Stomach (tissue), 9 donors: ENCODE data around the gene GSTA2. TPM values are rescaled to one million over a fixed set of nuclear protein-coding genes. Genes with fewer than 3 reads are reported as not detected.

ENCODE experiments used
- DNase-seq, 2 donors: peaks; one replicate each; pipeline versions ENCODE4 v3.0.0 to v3.0.0-alpha.2; 2013 to 2019
- H3K27ac ChIP-seq, 5 donors: fragments of 200-600 bp in 4 of 5; sonication (generic) in 4 of 5; one replicate each; pipeline ENCODE4 v1.5.1; 2013 to 2019; ENCODE audit warnings: mild to moderate bottlenecking in 1 of 5, moderate library complexity in 1 of 5
- H3K27me3 ChIP-seq, 3 donors: fragments of 200-600 bp; sonication (generic); one replicate each; pipeline ENCODE4 v1.5.1; 2017 to 2019; ENCODE audit warnings: mixed run types in 1 of 3
- H3K36me3 ChIP-seq, 4 donors: fragments of 200-600 bp; sonication (generic); 1 replicate in 3 of 4; 2 replicates in 1 of 4; pipeline ENCODE4 v1.5.1; 2016 to 2019
- H3K4me1 ChIP-seq, 4 donors: fragments of 200-600 bp; sonication (generic); one replicate each; pipeline ENCODE4 v1.5.1; 2016 to 2019
- H3K4me3 ChIP-seq, 4 donors: fragments of 200-600 bp; sonication (generic) in 3 of 4; one replicate each; pipeline ENCODE4 v1.5.1; 2016 to 2019; ENCODE audit warnings: mild to moderate bottlenecking in 1 of 4
- H3K9me3 ChIP-seq, 4 donors: fragments of 200-600 bp; sonication (generic); one replicate each; pipeline ENCODE4 v1.5.1; 2016 to 2019
- CTCF ChIP-seq, 7 experiments: fragments of 450-650 bp in 4 of 7; fragments of 200-600 bp in 3 of 7; sonication (generic) in 3 of 7; IDR thresholded peaks; one replicate each; pipeline ENCODE4 v1.5.1; 2016 to 2019; ENCODE audit warnings: antibody characterized with exemption in 7 of 7, control low read depth in 2 of 7, mild to moderate bottlenecking in 1 of 7
- EP300 ChIP-seq: sonication (generic); formaldehyde crosslinking; IDR thresholded peaks from one replicate; pipeline ENCODE4 v1.6.1; 2017; ENCODE audit warnings: antibody characterized with exemption
- POLR2A ChIP-seq, 4 donors: fragments of 450-650 bp; IDR thresholded peaks; one replicate each; pipeline ENCODE4 v1.6.1; 2016; ENCODE audit warnings: antibody characterized with exemption in 4 of 4, control low read depth in 2 of 4, mild to moderate bottlenecking in 1 of 4, moderate library complexity in 1 of 4
- POLR2AphosphoS5 ChIP-seq, 3 donors: sonication (generic); formaldehyde crosslinking; IDR thresholded peaks; one replicate each; pipeline ENCODE4 v1.6.1; 2016; ENCODE audit warnings: antibody characterized with exemption in 3 of 3
- WGBS, 5 donors: extraction: QIAGEN DNeasy Blood & Tissue Kit in 3 of 5; methylation state at CpG; one replicate each; pipeline versions ENCODE4 v1.1.5 to v1.1.7; 2013 to 2018; 5-methylcytosine and 5-hydroxymethylcytosine counted together
- intact Hi-C: fragments of 100-400 bp; cut with DNase I; formaldehyde crosslinking; loops from one replicate; pipeline ENCODE4 v1.15.1; 2023; ENCODE audit warnings: low total_unique reads
- polyA plus RNA-seq, 3 donors: library from polyadenylated mRNA; stranded (reverse); fragments of 200-250 nt; gene quantifications; one replicate each; pipeline ENCODE4 v1.2.3, GENCODE V29; 2013
- total RNA-seq, 5 donors: library from RNA; depleted of rRNA; stranded (reverse); fragments of >200 nt; gene quantifications; one replicate each; pipeline versions ENCODE4 v1.1.0 to v1.2.3, GENCODE V29; 2014 to 2016
- donor health status: healthy with polysubstance abuse.
- donor health status: Bipolar disorder and iron deficiency.
- donor health status: healthy.

Gene GSTA2
- total and polyA plus RNA-seq, 8 donors, result 0.89 to 9.8 (median 5.8) TPM; not detected in 2

DNA sequence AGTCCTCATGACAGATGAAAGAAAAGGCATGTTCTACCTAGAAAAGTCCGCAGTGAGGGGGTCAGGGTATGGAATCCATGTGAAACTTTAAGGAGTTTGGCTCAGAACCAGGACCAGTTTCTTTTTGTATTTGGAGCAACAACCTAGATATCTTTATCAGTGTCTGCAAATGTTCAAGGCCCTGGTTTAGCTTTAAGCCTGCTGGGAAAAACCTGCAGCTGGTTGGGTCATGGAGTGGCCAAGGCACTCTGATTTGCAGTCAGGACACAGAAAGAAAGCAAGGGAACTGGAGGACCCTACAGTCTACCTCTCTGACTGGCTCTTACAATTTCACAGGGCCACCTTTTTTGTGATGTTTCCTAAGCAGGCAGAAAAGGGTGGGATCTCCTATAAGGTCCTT, 33.7 kb downstream of the GSTA2 start:
- Histone ChIP-seq H3K4me3 (no peak overlapping the region), H3K27me3 (no peaks in the 10 kb centered on the region), H3K9me3 (no peaks in the 10 kb centered on the region), H3K36me3 (no peaks in the 10 kb centered on the region), H3K4me1 (peaks cover 13 to 36% (median 20%) of the 10 kb centered on the region in 4 donors), H3K27ac (peak overlapping the region in 3 of 5 donors; percentile 22 to 64 (median 54))
- TF ChIP-seq POLR2AphosphoS5 (IDR thresholded peaks at IDR 0.05) (no peak), EP300 (no peak), POLR2A (IDR thresholded peaks at IDR 0.05) (no peak), CTCF (IDR thresholded peaks at IDR 0.05) (no peak)
- no peak for DNase-seq
- WGBS, 5 donors, result 29 to 68% (median 53%) methylated on average over 1 of the region's 1 CpG
- intact Hi-C loops, result no loop called here

GRCh38 chr6:52728394-52728793, 34.9 kb downstream of the GSTA2 start:
- Histone ChIP-seq H3K9me3 (no peaks in the 10 kb centered on the region), H3K4me1 (peaks cover 13 to 43% (median 28%) of the 10 kb centered on the region in 4 donors), H3K27me3 (no peaks in the 10 kb centered on the region), H3K4me3 (no peak overlapping the region), H3K27ac (peak overlapping the region in 4 of 5 donors; percentile 18 to 64 (median 59)), H3K36me3 (no peaks in the 10 kb centered on the region)
- intact Hi-C loops, result no loop called here
- TF ChIP-seq EP300 (no peak), POLR2A (IDR thresholded peaks at IDR 0.05) (no peak), POLR2AphosphoS5 (IDR thresholded peaks at IDR 0.05) (no peak), CTCF (IDR thresholded peaks at IDR 0.05) (no peak)
- peak in 1 of 2 donors; percentile 41 for DNase-seq
- WGBS, 5 donors, result 18 to 47% (median 23%) methylated on average over 3 of the region's 3 CpGs

DNA sequence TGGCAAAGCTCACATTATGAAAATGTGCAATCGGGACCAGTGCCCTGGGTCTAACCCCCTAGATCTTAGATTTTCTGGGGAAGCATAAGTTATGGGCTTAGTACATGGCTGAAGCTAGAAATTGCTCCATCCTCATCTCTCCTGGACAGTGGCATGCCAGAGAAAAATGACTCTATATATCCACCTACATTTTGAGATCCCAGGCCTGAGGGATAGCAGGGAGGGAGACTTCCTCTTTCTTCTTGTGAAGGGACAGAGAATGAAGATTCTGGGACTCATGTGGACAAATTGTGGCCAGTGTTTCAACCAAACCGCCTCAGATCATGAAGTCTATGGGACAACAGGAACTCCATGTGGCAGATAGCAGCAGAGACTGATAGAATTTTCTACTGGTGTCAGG, 35.4 kb downstream of the GSTA2 start:
- H3K9me3 ChIP-seq, result no peaks in the 10 kb centered on the region
- peaks cover 13 to 43% (median 26%) of the 10 kb centered on the region in 4 donors for H3K4me1 ChIP-seq
- H3K27me3 ChIP-seq, result no peaks in the 10 kb centered on the region
- H3K27ac ChIP-seq, result peak overlapping the region; percentile 18 to 66 (median 64)
- H3K36me3 ChIP-seq, result no peaks in the 10 kb centered on the region
- 83 to 96% (median 88%) methylated on average over 2 of the region's 2 CpGs for WGBS, 5 donors
- no peak overlapping the region for H3K4me3 ChIP-seq
- TF ChIP-seq EP300 (no peak), POLR2A (IDR thresholded peaks at IDR 0.05) (no peak), POLR2AphosphoS5 (IDR thresholded peaks at IDR 0.05) (no peak), CTCF (IDR thresholded peaks at IDR 0.05) (no peak)
- no peak for DNase-seq
- intact Hi-C loops, result no loop called here

DNA sequence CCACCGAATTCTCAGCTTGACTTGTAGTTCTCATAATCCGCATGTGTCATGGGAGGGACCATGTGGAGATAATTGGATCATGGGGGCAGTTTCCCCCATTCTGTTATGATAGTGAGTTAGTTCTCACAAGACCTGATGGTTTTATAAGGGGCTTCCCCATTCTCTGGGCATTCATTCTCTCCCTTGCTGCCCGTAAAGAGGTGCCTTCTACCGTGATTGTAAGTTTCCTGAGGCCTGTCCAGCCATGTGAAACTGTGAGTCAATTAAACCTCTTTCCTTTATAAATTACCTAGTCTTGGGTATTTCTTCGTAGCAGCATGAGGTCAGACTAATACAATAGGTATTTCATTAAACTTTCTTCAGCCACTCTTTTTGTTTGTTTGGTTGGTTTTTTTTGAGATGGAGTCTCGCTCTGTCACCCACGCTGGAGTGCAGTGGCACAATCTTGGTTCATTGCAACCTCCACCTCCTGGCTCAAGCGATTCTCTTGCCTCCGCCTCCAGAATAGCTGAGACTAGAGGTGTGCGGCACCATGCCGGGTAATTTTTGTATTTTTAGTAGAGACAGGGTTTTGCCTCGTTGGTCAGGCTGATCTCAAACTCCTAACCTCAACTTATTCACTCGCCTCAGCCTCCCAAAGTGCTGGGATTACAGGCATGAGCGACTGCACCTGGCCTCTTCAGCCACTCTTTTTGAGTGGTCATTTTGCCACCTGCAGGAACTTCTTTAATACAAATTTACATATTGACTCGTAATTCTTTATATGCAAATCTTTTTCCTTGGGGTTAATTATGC, 36.3 kb downstream of the GSTA2 start:
- intact Hi-C loops, result no loop called here
- TF ChIP-seq POLR2A (IDR thresholded peaks at IDR 0.05), result no peak
- TF ChIP-seq EP300, result no peak
- no peak for TF ChIP-seq POLR2AphosphoS5 (IDR thresholded peaks at IDR 0.05)
- TF ChIP-seq CTCF (IDR thresholded peaks at IDR 0.05), result no peak
- Histone ChIP-seq H3K4me1 (peaks cover 13 to 43% (median 26%) of the 10 kb centered on the region in 4 donors), H3K9me3 (no peaks in the 10 kb centered on the region), H3K4me3 (no peak overlapping the region), H3K27me3 (no peaks in the 10 kb centered on the region), H3K36me3 (no peaks in the 10 kb centered on the region), H3K27ac (peak overlapping the region; percentile 34 to 80 (median 54))
- DNase-seq, result no peak
- 79 to 87% (median 84%) methylated on average over 15 of the region's 15 CpGs for WGBS, 5 donors
